Inferior parietal cortex (tissue), 1 donor: ENCODE data around the gene RANBP3.
"Not testable (repeated sequence)": the region's sequence is repeated elsewhere in the genome, so short reads cannot be mapped to it uniquely, and the experiment has no call there.

ENCODE experiments used
- DNase-seq: peaks from one replicate; pipeline ENCODE4 v3.0.0-alpha.2; 2016; ENCODE audit errors: extremely low spot score

RANBP3 gene

DNA sequence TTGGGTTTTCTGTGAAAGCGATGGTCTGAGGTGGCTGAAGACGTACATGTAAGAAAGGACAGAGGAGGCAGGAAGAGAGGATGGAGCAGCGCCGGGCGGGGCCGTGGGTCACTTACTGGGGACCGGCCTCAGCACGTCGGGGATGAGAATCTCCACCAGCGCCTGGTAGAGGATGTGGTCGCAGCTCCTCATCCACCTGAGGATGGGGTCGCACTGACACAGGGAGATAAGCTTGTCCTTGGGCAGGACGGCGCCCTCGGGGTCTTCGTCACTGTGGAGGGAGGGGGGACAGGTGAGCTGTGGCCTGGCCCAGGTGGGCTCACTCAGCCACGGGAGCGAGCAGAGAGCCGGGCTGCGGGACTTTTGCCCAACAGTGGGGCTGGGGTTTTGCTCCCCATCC, 29.0 kb upstream of the RANBP3 start:
- DNase-seq: no peak

DNA sequence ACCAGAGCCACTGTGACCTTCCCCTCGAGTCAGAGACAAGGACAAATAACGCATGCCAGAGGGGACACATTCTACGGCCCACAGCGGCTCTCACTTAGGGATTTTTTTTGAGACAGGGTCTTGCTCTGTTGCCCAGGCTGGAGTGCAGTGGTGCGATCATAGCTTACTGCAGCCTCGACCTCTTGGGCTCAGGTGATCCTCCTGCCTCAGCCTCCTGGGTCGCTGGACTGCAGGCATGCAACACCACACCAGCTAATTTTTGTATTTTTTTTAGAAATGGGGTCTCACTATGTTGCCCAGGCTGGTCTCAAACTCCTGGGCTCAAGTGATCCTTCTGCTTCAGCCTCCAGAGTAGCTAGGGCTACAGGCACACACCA, 28.1 kb upstream of the RANBP3 start:
- DNase-seq: not testable (repeated sequence)

DNA sequence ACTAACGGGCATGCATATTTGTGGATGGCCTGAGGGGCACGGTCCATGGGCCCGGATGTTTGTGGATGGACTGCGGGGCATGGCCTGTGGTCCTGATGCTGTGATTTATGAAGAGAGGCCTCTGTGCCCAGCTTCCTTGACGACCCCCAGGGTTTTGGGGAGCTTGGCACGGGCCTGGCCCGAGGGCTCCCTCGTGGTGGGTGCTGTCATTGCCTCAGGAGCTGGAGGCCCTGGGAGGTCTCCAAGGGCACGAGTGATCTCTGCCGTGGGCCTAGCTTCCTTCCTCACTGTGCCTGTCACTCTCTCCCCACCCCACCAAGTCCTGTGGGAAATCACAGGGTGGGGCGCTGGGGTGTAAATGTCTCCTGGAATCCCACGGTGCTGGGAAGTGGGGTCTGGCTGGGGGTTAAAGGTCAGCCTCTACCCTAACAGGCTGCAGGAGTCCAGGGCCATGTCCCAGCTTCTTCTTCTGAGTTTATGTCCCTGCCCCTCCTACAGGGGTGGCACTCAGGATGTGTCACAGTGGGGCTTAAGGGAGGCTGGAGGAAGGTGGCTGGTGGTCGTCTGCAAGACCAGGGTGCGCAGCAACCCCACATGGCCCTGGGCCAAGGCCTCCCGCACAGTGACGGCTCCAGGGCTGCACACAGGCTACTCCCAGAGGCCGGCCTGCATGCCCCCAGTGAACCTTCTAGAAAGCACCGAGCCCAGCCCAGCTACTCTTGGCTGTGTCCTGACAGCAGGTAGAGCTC, 27.6 kb upstream of the RANBP3 start:
- DNase-seq: no peak

DNA sequence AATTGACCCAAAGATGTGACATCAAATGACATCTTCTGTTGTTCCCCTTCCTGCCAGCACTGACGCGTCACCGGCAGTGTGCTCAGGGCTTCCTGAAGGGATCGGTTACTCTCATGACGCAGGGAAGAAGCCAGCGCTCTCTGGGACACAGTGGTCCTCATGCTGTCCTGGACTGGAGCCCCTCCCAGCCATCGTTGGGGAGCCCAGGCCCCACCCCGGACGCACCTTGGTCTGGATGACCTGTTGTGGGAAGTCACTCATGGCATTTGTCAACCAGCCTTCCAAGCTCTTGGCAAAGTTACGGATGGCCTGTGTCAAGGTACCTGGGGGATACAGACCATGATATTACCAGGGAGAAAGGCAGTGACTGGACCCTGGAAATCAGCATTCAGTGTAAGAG, 26.0 kb upstream of the RANBP3 start:
- DNase-seq: no peak

DNA sequence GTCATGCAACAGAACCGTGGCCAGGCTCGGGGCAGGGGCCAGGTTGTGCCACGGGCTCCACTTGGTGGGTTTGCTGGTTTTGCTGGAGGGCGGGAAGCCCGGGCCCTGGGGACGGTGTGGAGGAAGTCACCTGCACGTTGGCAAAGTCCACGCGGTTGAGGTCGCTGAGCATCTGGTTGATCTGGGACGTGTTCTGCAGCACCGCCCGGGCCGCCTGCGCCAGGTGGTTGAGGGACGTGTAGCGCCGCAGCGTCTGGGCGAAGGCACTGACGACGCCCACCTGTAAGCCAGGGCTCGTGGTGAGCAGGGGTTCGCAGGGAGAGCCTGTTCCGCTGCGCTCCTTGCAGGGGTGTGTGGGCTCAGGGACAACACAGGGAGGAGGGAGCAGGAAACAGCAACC, 24.7 kb upstream of the RANBP3 start:
- DNase-seq: no peak

DNA sequence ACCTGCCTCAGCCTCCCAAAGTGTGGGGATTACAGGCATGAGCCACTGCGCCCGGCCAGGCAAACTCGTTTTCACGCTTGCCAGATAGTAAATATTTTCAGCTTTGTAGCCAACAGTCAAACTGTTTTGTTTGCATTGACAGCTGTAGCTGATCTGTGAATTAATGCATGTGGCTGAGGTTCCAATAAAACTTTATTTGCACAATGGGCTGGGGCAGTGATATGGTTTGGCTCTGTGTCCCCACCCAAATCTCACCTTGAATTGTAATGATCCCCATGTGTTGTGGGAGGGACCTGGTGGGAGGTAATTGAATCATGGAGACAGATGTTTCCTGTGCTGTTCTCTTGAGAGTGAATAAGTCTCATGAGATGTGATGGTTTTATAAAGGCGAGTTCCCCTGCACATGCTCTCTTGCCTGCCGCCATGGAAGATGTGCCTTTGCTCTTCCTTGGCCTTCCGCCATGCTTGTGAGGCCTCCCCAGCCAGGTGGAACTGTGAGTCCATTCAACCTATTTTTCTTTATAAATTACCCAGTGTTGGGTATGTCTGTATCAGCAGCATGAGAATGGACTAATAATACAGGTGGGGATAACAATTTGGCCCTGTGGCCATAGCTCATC, 22.4 kb upstream of the RANBP3 start:
- DNase-seq: no peak

DNA sequence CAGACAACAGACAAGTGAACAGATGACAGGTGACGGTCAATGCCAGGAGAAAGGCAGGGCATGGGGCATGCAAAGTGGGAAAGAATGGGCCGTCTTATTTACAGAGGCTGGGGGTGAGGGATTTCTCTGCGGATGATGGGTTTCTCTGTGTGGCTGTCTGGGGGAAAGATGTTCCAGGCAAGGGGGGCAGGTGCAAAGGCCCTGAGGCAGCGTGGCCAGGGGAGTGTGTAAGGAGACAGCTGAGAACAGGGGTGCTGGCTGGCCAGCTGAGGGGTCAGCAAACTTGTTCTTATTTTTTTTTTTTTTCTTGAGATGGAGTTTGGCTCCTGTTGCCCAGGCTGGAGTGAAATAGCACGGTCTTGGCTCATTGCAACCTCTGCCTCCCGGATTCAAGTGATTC, 21.8 kb upstream of the RANBP3 start:
- DNase-seq: no peak

DNA sequence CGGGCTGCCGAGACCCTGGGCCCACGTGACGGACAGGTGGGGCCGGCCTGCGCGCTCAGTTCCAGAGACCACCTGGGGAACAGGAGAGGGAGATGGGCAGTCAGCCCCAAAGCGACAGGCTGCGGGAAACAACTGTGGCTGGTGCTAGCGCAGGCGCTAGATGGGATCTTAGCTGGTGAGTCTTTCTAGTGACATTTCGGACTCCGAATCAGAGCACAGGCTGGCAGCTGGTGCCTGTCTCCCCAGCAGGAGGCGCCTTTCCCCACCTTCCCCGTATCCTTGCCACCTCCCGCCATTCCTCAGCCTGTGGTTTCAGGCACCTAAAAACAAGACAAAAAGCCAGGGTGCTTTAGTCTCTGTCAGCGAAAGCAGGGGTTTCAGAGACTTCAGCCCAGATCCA, 19.4 kb upstream of the RANBP3 start:
- DNase-seq: no peak

DNA sequence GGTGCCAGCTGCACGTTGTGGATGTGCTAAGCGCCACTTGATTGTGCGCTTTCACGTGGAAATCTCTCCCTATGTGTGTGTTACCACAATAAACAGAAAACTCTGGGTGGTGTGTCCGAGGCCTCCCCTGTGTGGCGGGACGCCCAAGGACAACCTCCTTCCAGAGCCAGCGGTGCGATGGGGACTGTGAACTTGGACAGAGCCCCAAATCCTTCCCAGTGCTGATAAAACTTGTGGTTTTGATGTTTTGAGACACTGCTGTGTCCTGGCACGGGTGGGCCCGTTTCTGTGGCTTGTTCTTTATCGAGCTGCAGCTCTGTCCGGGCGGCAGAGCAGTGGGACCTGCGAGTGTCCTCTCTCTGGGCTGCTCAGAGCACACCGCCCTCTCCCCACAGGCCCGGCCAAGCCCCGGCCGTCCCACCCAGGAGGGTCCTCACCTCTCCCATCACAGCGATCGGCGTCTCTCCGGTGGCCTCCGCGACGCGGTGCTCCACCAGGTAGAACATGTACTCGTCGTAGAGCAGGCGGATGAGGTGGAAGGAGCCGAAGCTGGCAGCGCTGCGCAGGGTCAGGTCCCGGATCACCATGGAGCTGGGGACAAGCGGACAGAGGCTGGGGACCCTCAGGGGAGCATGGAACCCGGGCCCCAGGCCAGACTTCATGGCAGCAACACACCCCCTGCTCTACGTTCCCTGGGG, 18.8 kb upstream of the RANBP3 start:
- DNase-seq: no peak

DNA sequence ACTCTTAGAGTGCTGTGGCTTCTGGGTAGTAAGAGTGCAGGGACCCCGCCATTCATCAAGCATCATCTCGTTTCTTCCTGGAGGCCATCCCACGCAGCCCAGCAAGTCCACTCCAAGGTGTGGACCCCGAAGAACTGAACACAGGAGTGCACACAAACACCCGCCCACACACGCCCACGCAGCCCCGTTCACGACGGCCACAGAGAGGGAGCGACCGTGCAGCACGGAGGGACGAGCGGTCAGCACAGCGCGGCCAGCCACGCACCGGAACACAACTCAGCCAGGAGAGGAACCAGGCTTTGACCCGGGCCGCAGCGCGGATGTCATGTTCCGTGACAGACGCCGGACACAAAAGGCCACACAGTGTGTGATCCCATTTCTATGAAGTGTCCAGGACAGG, 18.2 kb upstream of the RANBP3 start:
- no peak for DNase-seq

DNA sequence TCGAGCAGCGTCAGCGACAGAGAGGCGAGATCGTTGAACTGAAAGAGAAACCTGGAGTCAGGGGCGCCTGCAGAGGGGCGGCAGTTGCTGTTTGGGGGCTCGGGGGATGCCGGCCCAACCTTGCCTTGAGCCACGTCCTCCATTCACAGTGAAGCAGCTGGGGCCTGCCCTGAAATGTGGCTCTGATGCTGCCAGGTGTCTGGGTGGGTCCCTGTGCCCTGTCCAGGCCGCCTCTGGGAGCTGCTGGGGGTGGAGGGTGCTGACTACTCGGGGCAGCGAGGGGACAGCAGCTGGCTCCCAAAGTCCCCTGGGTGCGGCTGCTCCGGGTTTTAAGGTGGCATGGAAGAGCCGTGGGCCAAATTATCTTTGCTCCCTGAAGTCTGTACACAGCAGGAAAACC, 17.7 kb upstream of the RANBP3 start:
- no peak for DNase-seq

DNA sequence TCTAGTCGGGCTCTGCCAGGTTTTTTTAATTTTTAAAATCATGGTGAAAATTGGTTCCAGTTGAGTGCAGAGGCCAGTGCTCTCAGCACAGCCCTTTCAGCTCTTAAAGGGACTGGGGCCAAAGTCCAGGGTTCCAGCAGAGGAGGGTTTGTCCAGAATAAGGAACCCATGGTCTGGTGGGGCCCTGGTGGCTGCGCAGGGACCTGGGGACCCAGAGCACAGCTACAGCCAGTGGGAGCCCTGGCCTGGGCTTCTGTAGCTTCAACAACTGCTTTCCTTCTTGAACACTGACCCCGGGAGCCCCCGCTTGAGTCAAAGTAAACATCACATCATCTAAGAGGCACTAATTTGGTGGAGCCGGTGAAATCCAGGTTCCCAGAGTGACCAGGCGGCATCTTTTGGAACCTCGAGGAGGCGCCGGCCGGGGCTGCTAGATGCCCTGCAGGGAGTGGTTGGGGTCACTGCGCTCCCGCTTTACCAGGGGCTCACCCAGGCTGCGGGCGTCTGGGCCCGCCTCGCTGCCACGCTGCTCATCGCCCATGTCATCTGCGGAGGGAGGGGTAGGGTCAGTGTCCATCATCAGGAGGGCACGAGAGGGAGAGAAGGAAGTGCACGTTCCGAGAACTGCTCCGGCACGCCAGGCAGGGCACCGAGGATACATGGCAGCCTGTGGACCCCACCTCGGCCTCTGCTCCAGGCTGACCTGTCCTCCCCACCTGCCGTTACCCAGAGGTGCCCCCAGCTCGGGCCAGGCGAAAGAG, 16.6 kb upstream of the RANBP3 start:
- no peak for DNase-seq

DNA sequence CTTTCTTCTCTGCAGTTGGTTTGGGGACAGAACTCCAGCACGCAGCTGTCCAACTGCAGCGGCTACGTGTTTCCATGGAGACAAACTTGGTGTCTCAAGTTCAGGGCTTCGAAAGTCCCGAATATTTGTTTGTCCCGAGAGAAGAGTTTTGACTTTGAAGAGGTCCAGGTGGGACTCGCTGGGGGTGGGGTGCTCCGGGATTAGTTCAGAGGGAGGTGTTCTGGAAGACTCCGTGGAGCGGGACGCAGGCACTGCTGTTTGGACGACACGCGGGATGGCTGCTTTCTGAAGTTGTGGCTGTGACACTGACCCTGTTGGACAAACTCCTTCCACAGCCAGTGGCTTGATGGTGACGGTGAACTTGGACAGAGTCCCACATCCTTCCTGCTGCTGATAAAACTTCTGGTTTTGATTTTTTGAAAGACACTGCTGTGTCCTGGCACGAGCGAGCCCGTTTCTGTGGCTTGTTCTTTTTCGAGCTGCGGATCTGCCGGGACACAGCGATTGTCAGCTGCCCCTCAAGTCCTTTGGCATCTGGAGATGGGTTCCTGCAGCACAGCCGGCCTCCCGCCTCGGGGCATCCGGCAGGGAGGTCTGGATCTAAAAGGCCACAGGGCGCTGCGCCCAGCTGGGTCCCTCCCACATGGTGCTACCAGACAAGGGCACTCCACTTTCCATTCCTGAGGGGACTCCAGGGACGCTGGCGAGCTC, 15.9 kb upstream of the RANBP3 start:
- no peak for DNase-seq

DNA sequence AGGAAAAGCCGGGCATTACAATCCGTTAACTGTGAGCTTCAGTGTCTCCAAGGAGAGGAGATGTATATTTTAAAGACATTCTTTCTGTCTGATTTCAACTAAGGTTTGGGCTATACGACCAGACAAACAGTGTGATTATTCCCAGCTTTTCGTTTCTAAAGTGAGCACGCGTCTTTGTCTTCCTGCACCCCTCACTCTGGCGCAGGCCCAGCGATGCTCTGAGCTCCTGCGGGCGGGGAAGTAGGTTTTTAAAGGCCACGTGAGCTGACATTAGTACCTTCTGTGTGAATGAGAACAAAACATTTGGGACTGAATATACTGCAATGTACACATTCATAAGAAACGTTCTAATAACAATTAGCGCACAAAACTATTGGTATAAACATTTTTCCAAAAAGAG, 15.3 kb upstream of the RANBP3 start:
- no peak for DNase-seq

DNA sequence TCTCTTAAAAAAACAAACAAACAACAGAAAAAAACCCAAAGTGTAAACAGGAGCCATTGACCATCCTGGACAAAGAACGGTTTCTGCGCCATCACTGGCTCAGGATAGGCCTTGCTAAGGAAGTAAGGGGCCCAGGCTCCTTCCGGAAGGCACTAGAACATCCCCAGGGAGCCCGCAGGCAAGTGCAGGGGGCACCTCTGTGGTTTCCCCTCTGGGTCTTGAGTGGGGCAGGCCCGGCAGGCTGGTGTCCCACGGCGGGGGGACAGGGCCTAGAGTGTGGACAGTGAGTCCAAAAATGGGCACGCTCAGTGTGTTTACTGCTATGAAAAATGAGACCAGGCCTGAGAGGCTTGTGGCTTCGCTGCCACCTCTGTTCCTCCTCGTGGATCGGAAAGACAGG, 14.8 kb upstream of the RANBP3 start:
- no peak for DNase-seq

DNA sequence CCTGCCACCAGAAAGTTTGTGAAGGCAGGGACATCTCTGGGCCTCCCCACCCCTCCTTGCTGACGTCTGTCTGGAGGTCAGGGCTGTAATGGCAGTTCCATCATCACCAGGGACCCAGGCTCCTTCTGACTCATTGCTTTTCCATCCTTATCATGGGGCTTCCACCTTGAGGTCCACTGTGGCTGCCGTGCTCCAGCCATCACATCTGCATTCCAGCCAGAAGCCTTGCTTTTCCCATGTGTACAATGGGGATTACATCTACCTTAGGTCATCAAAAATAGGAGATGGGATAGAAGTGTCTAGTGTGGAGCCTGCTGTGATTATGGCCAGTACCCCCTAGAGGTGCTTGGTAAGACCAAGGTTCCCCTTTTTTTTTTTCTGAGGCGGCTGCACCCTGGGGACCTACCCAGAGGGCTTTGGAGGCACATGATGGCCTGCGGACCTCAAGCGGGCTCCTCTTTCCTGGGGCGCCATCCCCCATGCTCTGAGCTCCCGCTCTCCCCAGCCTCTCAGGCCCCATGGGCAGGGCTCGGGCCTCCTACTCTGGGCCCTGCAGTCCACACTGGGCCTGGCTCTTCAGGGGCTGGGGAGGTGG, 13.4 kb upstream of the RANBP3 start:
- no peak for DNase-seq

DNA sequence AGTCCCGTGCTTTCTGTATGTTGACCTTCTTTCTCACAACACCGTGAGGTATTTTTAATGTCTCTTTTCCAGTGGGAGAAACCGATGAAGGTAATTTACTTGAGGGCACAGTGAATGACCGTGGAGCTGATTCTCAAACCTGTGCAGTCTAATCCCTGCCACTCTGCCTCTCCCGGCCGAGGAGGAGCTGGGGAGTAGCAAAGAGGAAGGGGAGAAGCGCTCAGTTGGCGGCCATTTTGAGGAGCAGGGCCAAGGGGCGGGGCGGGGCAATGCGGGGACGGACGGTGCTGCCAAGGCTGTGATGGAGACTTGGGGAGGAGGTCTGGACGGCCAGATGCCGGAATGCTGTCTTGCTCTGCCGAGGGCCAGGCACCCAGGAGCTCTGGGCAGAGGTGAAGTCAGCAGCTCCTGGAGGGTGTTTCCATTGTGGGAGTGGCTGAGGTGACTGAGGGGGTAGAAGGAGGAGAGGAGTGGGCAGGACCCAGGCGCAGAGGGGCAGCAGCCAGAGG, 12.4 kb upstream of the RANBP3 start:
- DNase-seq: no peak

DNA sequence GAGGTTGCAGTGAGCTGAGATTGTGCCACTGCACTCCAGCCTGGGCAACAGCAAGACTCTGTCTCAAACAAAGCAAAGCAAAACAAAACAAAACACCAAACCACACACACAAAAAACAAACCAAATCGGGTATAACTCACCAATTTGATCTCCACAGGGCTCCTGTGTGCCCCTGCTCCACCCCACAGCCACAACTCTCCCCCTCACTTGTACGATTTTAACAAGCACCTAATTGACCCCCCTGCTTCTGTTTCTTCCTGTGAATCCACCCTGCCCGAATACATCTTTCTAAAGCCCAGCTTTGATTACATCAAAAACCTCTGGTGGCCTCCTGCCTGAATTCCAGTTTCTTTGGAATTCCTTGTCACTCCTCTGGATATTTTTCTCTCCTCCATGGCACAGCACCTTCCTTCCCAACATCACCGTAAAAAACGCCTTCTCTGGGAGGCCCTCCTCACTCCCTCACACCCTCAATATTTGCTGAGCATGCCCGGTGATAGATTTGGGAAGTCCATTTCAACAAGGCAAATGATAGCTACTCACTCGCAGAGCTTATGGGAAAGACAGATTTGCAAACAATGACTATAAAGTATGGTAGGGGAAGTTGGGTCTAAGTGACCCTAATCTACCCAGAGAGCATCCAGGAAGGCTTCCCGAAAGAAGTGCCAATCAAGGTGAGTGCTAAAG, 11.6 kb upstream of the RANBP3 start:
- no peak for DNase-seq

DNA sequence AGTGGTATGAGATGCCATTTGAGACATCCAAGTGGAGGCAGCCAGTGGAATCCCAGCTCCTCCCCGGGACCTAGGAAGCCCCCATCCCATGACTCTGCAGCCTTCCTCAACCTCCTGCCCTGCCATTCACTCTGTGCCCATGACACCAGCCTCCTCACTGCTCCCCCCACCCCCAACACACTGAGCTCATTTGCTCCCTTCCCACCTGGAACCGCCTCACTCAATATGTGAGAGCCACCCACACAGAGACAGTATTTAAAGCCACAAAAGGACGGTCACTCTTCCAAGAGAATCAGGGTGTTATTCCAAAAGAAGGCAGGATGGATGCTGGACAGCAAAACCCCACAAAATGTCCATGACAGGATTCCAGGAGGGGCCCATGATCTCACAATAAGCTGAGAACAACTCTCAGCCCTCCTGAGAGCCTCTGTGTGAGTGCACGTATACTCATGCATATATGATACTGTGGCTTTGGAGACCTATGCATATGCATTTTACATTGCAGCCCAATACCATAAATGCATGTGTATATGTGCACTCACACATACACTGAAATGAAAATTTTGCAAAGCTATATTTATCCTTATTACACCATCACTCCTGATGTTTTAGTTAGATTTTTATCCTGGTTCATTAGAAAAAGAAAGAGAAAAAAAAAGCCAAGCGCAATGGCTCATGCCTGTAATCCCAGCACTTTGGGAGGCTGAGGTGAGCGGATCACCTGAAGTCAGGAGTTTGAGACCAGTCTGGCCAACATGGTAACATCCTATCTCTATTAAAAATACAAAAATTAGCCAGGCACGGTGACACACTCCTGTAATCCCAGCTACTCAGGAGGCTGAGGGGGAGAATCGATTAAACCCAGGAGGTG, 10.8 kb upstream of the RANBP3 start:
- no peak for DNase-seq
